ENCODE results near the gene NRP2. TPM values are rescaled to one million over a fixed set of nuclear protein-coding genes. Genes with fewer than 3 reads are reported as not detected.
A peak's percentile ranks its signal among the peaks of the same experiment; 100 is the strongest.

The NRP2 gene
- total and polyA plus RNA-seq, 3 experiments from 2014 or later: 0.91 to 0.94 TPM; not detected in 1

DNA sequence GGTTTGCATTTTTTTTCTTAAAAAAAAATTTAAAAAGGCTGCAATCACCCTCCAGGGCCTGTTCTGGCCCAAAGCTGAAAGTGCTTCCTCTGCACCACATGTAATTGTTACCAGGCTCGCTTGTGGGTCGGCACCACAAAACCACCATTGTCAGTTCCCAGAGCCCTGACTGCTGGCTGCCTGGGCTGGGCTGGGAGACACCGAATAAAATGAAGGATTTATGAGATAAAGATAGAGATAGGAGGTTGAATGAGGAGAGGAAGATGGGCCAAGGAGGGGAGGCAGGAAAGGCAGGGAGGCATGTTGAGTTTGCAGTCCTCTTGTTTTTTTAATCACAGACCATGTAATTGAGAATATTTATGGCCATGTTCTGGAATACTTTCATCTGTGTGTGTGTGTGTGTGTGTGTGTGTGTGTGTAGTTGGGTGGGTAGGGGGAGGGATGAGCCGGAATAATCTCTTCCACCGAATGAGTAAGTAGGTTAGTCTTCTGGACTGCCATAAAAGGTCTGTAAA lies 14.7 kb downstream of the NRP2 start:
- Mint-ChIP-seq H3K27ac (peak overlapping the region in 1 of 8 donors; percentile 36), H3K4me1 (no peaks in the 10 kb centered on the region), H3K4me3 (no peak overlapping the region), H3K9me3 (no peaks in the 10 kb centered on the region), H3K36me3 (no peaks in the 10 kb centered on the region), H3K27me3 (peaks cover 0 to 11% of the 10 kb centered on the region in 2 donors)
- POLR2A ChIA-PET: no interaction called here
- no peak overlapping the region for H3K27ac ChIP-seq (ENCODE audit: low read depth, low read length)
- H3K9me3 ChIP-seq (ENCODE audit: low read length): no peaks in the 10 kb centered on the region
- DNase-seq: no peak
- no peaks in the 10 kb centered on the region for H3K36me3 ChIP-seq (ENCODE audit: insufficient read depth, low read length)
- H3K4me3 ChIP-seq (ENCODE audit: low read length): no peak overlapping the region
- CTCF ChIA-PET: no interaction called here
- no peaks in the 10 kb centered on the region for H3K27me3 ChIP-seq (ENCODE audit: insufficient read depth, low read length, poor library complexity, severe bottlenecking)
- H3K4me1 ChIP-seq (ENCODE audit: insufficient read depth, low read length): no peaks in the 10 kb centered on the region

DNA sequence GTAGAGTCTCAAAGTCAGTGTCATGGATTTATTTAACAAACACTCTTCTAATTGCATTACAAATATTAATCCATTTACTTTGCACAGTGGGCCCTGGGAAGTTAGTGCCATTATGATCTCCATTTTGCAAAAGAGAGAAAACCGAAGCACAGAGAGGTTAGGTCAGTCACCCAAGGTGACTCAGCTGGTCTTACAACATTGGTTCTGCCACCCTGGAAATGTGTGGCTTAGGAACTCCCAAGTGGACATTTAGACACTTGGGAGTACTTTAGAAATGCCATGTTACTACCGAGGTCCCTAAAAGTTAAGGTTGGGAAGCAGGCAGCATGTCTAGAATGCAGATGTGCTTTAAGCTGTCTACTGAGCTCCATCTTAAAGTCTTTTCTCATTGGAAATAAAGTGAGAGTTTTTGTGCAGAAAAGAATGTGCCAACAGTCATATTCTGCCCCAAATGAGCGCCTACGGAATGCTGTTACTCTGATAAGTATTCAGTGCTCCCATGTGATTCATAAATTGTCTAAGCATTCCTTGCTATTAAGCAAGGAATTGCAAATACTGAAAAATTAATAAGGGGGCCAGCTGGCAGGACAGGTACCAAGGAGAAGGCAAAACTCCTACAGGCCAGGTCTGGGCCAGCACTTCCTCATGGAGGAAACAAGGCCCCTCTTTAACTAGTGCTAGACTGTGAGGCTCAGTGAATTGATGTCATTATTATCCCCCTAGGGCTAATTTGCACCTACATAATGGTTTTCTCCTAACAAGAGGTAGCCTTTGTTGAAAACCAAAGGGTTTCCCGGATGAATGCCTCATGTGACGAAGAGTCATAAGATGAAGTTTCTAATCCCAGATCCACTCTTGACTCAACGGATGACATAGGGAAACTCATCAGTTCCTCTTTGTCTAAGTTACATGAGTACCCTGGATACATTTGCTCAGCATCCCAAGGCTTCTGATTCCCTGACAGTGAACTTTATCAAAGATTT lies 16.3 kb downstream of the NRP2 start:
- Mint-ChIP-seq H3K9me3 (no peaks in the 10 kb centered on the region), H3K4me1 (no peaks in the 10 kb centered on the region), H3K4me3 (no peak overlapping the region), H3K27ac (peak overlapping the region in 1 of 8 donors; percentile 23), H3K27me3 (peaks cover 4 to 13% of the 10 kb centered on the region in 2 donors), H3K36me3 (no peaks in the 10 kb centered on the region)
- Histone ChIP-seq H3K27ac (ENCODE audit: low read depth, low read length) (no peak overlapping the region), H3K36me3 (ENCODE audit: insufficient read depth, low read length) (no peaks in the 10 kb centered on the region), H3K27me3 (ENCODE audit: insufficient read depth, low read length, poor library complexity, severe bottlenecking) (no peaks in the 10 kb centered on the region), H3K4me1 (ENCODE audit: insufficient read depth, low read length) (no peaks in the 10 kb centered on the region), H3K4me3 (ENCODE audit: low read length) (no peak overlapping the region), H3K9me3 (ENCODE audit: low read length) (no peaks in the 10 kb centered on the region)
- ChIA-PET CTCF (no interaction called here), POLR2A (no interaction called here)
- no peak for DNase-seq

DNA sequence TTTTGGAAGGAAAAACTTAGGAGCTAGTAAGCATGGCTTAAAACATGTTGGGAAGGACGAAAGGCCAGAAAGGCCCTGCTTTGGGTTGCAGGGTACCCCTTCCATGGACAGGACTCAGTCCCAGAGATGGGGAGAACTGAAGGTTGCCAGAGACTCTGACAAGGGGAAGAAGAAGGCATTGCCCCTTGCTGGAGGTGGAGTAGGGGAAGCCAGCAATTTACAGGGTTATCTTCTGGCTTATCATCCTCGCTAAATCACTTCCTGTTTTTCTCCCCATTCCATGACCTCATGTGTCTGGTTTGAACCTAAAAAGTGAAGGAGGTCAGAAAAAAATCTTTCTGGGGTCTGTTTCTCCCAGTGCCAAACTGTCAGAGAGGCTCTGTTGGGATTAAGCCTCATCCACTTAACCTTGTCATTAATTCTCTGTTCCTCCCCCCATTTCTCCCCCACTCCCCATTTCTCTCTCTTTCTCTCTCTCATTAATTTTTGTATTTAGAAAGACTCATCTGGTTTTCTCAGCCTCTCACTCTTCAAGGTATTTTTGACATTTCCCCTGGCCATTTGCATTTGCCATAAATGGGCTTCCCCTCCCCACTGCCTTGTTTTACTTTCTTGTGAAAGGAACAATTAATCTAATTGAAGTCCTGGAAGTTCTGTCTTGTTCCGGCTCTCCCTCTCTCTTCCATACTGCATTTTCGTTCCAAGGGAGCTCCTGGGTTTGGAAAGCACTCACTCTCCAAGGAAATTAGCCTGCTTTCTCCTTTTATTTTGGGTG lies 17.4 kb downstream of the NRP2 start:
- H3K27ac Mint-ChIP-seq: no peak overlapping the region
- DNase-seq: no peak
- H3K4me1 Mint-ChIP-seq: no peaks in the 10 kb centered on the region
- POLR2A ChIA-PET: no interaction called here
- H3K4me3 Mint-ChIP-seq: no peak overlapping the region
- H3K9me3 ChIP-seq (ENCODE audit: low read length): no peaks in the 10 kb centered on the region
- H3K4me3 ChIP-seq (ENCODE audit: low read length): no peak overlapping the region
- no peaks in the 10 kb centered on the region for H3K9me3 Mint-ChIP-seq
- no peaks in the 10 kb centered on the region for H3K36me3 Mint-ChIP-seq
- CTCF ChIA-PET: no interaction called here
- H3K36me3 ChIP-seq (ENCODE audit: insufficient read depth, low read length): no peaks in the 10 kb centered on the region
- H3K27ac ChIP-seq (ENCODE audit: low read depth, low read length): no peak overlapping the region
- H3K4me1 ChIP-seq (ENCODE audit: insufficient read depth, low read length): no peaks in the 10 kb centered on the region
- H3K27me3 ChIP-seq (ENCODE audit: insufficient read depth, low read length, poor library complexity, severe bottlenecking): no peaks in the 10 kb centered on the region
- peaks cover 8 to 19% of the 10 kb centered on the region in 2 donors for H3K27me3 Mint-ChIP-seq

DNA sequence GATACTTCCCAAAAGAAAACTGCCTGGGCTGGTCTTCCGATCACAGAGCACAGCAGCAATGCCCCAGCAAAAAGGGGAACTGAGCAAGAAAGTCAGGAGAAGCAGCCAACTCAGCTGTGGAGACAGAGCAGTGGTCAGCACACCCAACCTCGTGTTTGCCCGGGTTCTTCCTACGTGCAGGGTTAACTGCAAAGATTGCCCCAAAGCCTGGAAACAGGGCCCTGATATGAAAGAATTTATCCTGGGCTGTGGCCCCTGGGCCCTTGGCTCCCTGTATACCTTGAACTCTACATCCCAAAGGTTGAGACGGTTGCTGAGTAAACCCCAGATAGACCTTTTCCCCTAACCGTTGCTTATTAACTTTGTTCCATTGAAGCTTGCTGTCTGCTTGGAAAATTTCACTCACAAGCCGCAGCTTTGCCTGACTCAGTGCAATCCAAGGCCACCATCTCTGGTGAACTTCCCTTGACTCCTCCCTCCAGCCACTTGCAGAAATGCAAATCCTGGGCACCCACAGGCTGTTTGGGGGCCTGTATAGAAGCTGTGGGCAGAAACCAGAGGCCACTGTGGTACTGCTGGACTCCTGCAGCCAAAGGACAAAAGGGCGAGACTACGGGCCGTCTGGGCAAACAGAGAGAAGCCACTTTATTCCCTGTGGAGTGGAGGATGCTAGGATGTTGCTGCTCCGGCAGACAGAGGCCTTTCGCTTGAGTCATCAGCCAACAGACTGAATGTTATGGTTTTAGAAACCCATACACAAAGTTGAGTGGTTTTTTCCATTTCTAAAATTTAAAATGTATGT lies 18.2 kb downstream of the NRP2 start:
- no peak overlapping the region for H3K4me3 ChIP-seq (ENCODE audit: low read length)

DNA sequence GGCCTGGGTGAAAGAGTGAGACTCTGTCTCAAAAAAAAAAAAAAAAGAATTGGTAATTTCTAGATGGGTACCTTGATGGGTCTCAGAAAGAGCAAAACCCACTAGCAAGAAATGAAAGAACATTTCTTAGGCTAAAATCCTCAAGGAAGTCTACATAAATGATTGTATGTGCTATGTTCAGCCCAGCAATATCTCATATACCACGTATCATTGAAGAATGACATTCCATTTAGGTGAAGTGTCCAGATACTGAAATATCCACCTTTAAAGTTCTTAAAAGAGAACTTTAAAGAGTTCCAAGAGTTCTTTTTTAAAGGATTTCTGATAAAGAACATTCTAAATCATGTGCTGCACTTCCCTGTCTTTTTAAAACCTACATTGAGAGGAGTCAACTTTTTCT lies 19.2 kb downstream of the NRP2 start:
- H3K4me3 Mint-ChIP-seq: no peak overlapping the region
- H3K36me3 Mint-ChIP-seq: no peaks in the 10 kb centered on the region
- Histone ChIP-seq H3K4me3 (ENCODE audit: low read length) (no peak overlapping the region), H3K36me3 (ENCODE audit: insufficient read depth, low read length) (no peaks in the 10 kb centered on the region), H3K27me3 (ENCODE audit: insufficient read depth, low read length, poor library complexity, severe bottlenecking) (no peaks in the 10 kb centered on the region), H3K9me3 (ENCODE audit: low read length) (no peaks in the 10 kb centered on the region), H3K27ac (ENCODE audit: low read depth, low read length) (no peak overlapping the region), H3K4me1 (ENCODE audit: insufficient read depth, low read length) (peaks cover 3% of the 10 kb centered on the region)
- ChIA-PET POLR2A (no interaction called here), CTCF (no interaction called here)
- no peak for DNase-seq
- peaks cover 9 to 18% of the 10 kb centered on the region in 2 donors for H3K27me3 Mint-ChIP-seq
- H3K9me3 Mint-ChIP-seq: no peaks in the 10 kb centered on the region
- H3K27ac Mint-ChIP-seq: no peak overlapping the region
- H3K4me1 Mint-ChIP-seq: peaks cover 0 to 3% (median 0%) of the 10 kb centered on the region in 3 donors

More for the DNA sequence above, 18.2 kb downstream of the NRP2 start:
- CTCF ChIA-PET: no interaction called here
- Histone ChIP-seq H3K4me1 (ENCODE audit: insufficient read depth, low read length) (no peaks in the 10 kb centered on the region), H3K27me3 (ENCODE audit: insufficient read depth, low read length, poor library complexity, severe bottlenecking) (no peaks in the 10 kb centered on the region), H3K27ac (ENCODE audit: low read depth, low read length) (no peak overlapping the region), H3K36me3 (ENCODE audit: insufficient read depth, low read length) (no peaks in the 10 kb centered on the region), H3K9me3 (ENCODE audit: low read length) (no peaks in the 10 kb centered on the region)
- Mint-ChIP-seq H3K9me3 (no peaks in the 10 kb centered on the region), H3K27ac (no peak overlapping the region), H3K4me1 (no peaks in the 10 kb centered on the region), H3K27me3 (peaks cover 9 to 20% of the 10 kb centered on the region in 2 donors), H3K36me3 (no peaks in the 10 kb centered on the region), H3K4me3 (no peak overlapping the region)
- POLR2A ChIA-PET: no interaction called here
- no peak for DNase-seq

DNA sequence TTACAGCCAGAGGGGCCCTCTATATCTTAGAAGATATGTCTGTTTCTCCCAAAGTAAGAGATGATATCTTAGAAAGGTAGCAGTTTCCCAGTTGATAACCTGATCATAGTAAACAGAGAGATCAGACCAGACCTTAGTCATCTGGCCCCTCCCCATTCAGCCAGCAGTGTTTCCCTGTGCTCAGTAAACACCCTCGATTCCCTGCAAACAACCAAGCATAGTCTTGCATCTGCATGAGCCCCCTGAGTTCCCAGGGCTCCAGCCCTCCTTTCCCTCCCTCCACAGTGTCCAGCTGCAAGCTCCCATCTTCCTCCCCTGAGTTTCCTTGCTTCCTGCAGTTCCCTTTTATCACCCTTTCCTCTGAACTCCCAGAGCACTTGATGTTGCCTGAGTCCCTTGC lies 20.3 kb downstream of the NRP2 start:
- ChIA-PET CTCF (no interaction called here), POLR2A (no interaction called here)
- Histone ChIP-seq H3K4me3 (ENCODE audit: low read length) (no peak overlapping the region), H3K27ac (ENCODE audit: low read depth, low read length) (no peak overlapping the region), H3K27me3 (ENCODE audit: insufficient read depth, low read length, poor library complexity, severe bottlenecking) (no peaks in the 10 kb centered on the region), H3K9me3 (ENCODE audit: low read length) (no peaks in the 10 kb centered on the region), H3K36me3 (ENCODE audit: insufficient read depth, low read length) (no peaks in the 10 kb centered on the region), H3K4me1 (ENCODE audit: insufficient read depth, low read length) (peaks cover 9% of the 10 kb centered on the region)
- Mint-ChIP-seq H3K4me3 (no peak overlapping the region), H3K36me3 (no peaks in the 10 kb centered on the region), H3K4me1 (peaks cover 4 to 9% (median 5%) of the 10 kb centered on the region in 3 donors), H3K27me3 (peaks cover 11 to 17% of the 10 kb centered on the region in 2 donors), H3K27ac (no peak overlapping the region), H3K9me3 (no peaks in the 10 kb centered on the region)
- DNase-seq: no peak

DNA sequence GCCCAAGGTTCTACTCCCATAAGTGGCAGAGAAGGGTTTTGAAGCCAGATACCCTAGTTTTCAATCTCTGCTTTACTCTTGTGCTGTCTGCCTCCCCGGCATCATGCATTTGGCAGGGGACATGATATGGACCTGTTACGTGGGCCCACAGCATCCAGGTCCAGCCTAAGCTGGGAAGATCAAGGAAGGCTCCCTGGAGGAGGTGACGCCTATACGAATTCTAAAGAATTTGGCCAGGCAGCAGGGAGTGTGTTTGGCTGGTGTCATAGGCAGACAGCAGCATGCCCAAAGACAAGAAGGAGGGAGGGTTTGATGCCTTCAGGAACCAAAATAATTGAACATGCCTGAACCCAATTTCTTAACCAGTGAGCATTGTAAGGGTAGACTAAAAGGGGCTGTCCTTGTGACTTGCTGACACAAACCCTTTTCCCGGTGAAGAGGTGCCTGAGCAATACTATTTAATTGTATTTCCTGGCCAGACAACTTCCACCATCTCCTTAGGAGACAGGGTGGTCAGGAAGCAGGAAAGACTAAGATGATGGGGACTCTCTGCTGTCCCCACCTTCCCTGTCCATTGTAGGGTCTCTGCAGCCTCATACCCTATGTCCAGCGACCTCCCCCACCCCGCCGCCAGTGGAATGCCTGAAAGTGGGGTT lies 21.3 kb downstream of the NRP2 start:
- no peak overlapping the region for H3K27ac ChIP-seq (ENCODE audit: low read depth, low read length)
- no peaks in the 10 kb centered on the region for H3K9me3 Mint-ChIP-seq
- H3K27me3 ChIP-seq (ENCODE audit: insufficient read depth, low read length, poor library complexity, severe bottlenecking): no peaks in the 10 kb centered on the region
- no peak overlapping the region for H3K4me3 Mint-ChIP-seq
- no peaks in the 10 kb centered on the region for H3K36me3 ChIP-seq (ENCODE audit: insufficient read depth, low read length)
- H3K4me3 ChIP-seq (ENCODE audit: low read length): no peak overlapping the region
- H3K27me3 Mint-ChIP-seq: peaks cover 11 to 14% of the 10 kb centered on the region in 2 donors
- peaks cover 4 to 9% (median 5%) of the 10 kb centered on the region in 3 donors for H3K4me1 Mint-ChIP-seq
- CTCF ChIA-PET: no interaction called here
- H3K27ac Mint-ChIP-seq: no peak overlapping the region
- DNase-seq: no peak
- no peaks in the 10 kb centered on the region for H3K36me3 Mint-ChIP-seq
- peaks cover 9% of the 10 kb centered on the region for H3K4me1 ChIP-seq (ENCODE audit: insufficient read depth, low read length)
- POLR2A ChIA-PET: no interaction called here
- no peaks in the 10 kb centered on the region for H3K9me3 ChIP-seq (ENCODE audit: low read length)
